Thyroid gland (tissue), 4 donors: ENCODE data around the gene IMPG2. TPM values are rescaled to one million over a fixed set of nuclear protein-coding genes. Genes with fewer than 3 reads are reported as not detected.

Source experiments
- DNase-seq, 2 donors: peaks; one replicate each; pipeline ENCODE4 v3.0.0-alpha.2; 2019
- H3K27ac ChIP-seq, 3 donors: fragments of 200-600 bp; sonication (generic); 1 replicate in 2 of 3; 2 replicates in 1 of 3; pipeline ENCODE4 v1.5.1; 2016 to 2019; ENCODE audit warnings: mild to moderate bottlenecking in 1 of 3, moderate library complexity in 1 of 3
- H3K27me3 ChIP-seq: fragments of 200-600 bp; sonication (generic); one replicate; pipeline ENCODE4 v1.5.1; 2019
- H3K36me3 ChIP-seq, 2 donors: fragments of 200-600 bp; sonication (generic); one replicate each; pipeline ENCODE4 v1.5.1; 2016 to 2019
- H3K4me1 ChIP-seq, 2 donors: fragments of 200-600 bp; sonication (generic); one replicate each; pipeline ENCODE4 v1.5.1; 2017 to 2019
- H3K4me3 ChIP-seq, 3 donors: fragments of 200-600 bp; sonication (generic); replicated peaks in 1 of 3; 1 replicate in 2 of 3; 2 replicates in 1 of 3; pipeline ENCODE4 v1.5.1; 2016; ENCODE audit warnings: mild to moderate bottlenecking in 1 of 3
- H3K9me3 ChIP-seq: fragments of 200-600 bp; sonication (generic); one replicate; pipeline ENCODE4 v1.5.1; 2017
- CTCF ChIP-seq, 6 experiments: fragments of 200-600 bp in 3 of 6; fragments of 450-650 bp in 3 of 6; sonication (generic) in 3 of 6; IDR thresholded peaks; one replicate each; pipeline ENCODE4 v1.5.1; 2016 to 2019; ENCODE audit warnings: antibody characterized with exemption in 6 of 6, mild to moderate bottlenecking in 2 of 6, inconsistent platforms in 1 of 6, moderate library complexity in 1 of 6
- POLR2A ChIP-seq, 2 donors: fragments of 450-650 bp; IDR thresholded peaks; one replicate each; pipeline ENCODE4 v1.6.1; 2017; ENCODE audit warnings: antibody characterized with exemption in 2 of 2, mild to moderate bottlenecking in 2 of 2, moderate library complexity in 1 of 2
- WGBS, 2 donors: methylation state at CpG; one replicate each; pipeline ENCODE4 v1.1.5; 2017; 5-methylcytosine and 5-hydroxymethylcytosine counted together
- intact Hi-C: fragments of 100-400 bp; cut with DNase I; formaldehyde crosslinking; loops from one replicate; pipeline ENCODE4 v1.15.1; 2023
- total RNA-seq, 4 donors: library from RNA; depleted of rRNA; stranded (reverse); fragments of >200 nt; gene quantifications; one replicate each; pipeline ENCODE4 v1.2.3, GENCODE V29; 2016

IMPG2 gene
- total RNA-seq, 4 donors from 2014 or later: 0.24 to 0.58 (median 0.30) TPM

GRCh38 chr3:101248736-101249135 lies 71.6 kb downstream of the IMPG2 start:
- WGBS, 2 donors: 47 to 59% methylated on average over 2 of the region's 2 CpGs
- H3K9me3 ChIP-seq: no peaks in the 10 kb centered on the region
- H3K27ac ChIP-seq: no peak overlapping the region
- H3K27me3 ChIP-seq: no peaks in the 10 kb centered on the region
- no peak overlapping the region for H3K4me3 ChIP-seq
- no peaks in the 10 kb centered on the region for H3K4me1 ChIP-seq
- no peak for TF ChIP-seq CTCF (IDR thresholded peaks at IDR 0.05)
- TF ChIP-seq POLR2A (IDR thresholded peaks at IDR 0.05): no peak
- H3K36me3 ChIP-seq: no peaks in the 10 kb centered on the region
- DNase-seq: no peak
- intact Hi-C loops: no loop called here

GRCh38 chr3:101244212-101244575 lies 76.2 kb downstream of the IMPG2 start:
- intact Hi-C loops: no loop called here
- Histone ChIP-seq H3K4me1 (no peaks in the 10 kb centered on the region), H3K9me3 (no peaks in the 10 kb centered on the region), H3K27ac (no peak overlapping the region), H3K27me3 (no peaks in the 10 kb centered on the region), H3K4me3 (no peak overlapping the region), H3K36me3 (no peaks in the 10 kb centered on the region)
- WGBS, 2 donors: 93 to 97% methylated on average over 5 of the region's 5 CpGs
- TF ChIP-seq CTCF (IDR thresholded peaks at IDR 0.05) (no peak), POLR2A (IDR thresholded peaks at IDR 0.05) (no peak)
- DNase-seq: no peak

- no peaks in the 10 kb centered on the region for H3K9me3 ChIP-seq
- WGBS, 2 donors: 79 to 95% methylated on average over 4 of the region's 4 CpGs
- H3K36me3 ChIP-seq: no peaks in the 10 kb centered on the region
- no peak for DNase-seq
- TF ChIP-seq POLR2A (IDR thresholded peaks at IDR 0.05) (no peak), CTCF (IDR thresholded peaks at IDR 0.05) (no peak)
- H3K27ac ChIP-seq: no peak overlapping the region
- H3K4me3 ChIP-seq: no peak overlapping the region
- H3K27me3 ChIP-seq: no peaks in the 10 kb centered on the region
- intact Hi-C loops: no loop called here
- H3K4me1 ChIP-seq: no peaks in the 10 kb centered on the region
Observed at GRCh38 chr3:101243285-101244211, 76.8 kb downstream of the IMPG2 start.

- intact Hi-C loops: no loop called here
- Histone ChIP-seq H3K4me1 (no peaks in the 10 kb centered on the region), H3K27me3 (no peaks in the 10 kb centered on the region), H3K4me3 (no peak overlapping the region), H3K27ac (no peak overlapping the region), H3K36me3 (no peaks in the 10 kb centered on the region), H3K9me3 (no peaks in the 10 kb centered on the region)
- WGBS, 2 donors: 96 to 98% methylated on average over 1 of the region's 1 CpG
- no peak for DNase-seq
- TF ChIP-seq CTCF (IDR thresholded peaks at IDR 0.05) (no peak), POLR2A (IDR thresholded peaks at IDR 0.05) (no peak)
Observed at GRCh38 chr3:101240719-101241399, 79.5 kb downstream of the IMPG2 start.

GRCh38 chr3:101235048-101235447 lies 85.3 kb downstream of the IMPG2 start:
- H3K27ac ChIP-seq: no peak overlapping the region
- intact Hi-C loops: no loop called here
- H3K4me1 ChIP-seq: no peaks in the 10 kb centered on the region
- no peaks in the 10 kb centered on the region for H3K27me3 ChIP-seq
- DNase-seq: no peak
- H3K36me3 ChIP-seq: no peaks in the 10 kb centered on the region
- no peaks in the 10 kb centered on the region for H3K9me3 ChIP-seq
- WGBS, 2 donors: 82 to 90% methylated on average over 3 of the region's 3 CpGs
- H3K4me3 ChIP-seq: no peak overlapping the region
- TF ChIP-seq POLR2A (IDR thresholded peaks at IDR 0.05): no peak
- no peak for TF ChIP-seq CTCF (IDR thresholded peaks at IDR 0.05)
